Left ventricle myocardium inferior (tissue), 1 donor: ENCODE data around the gene ICAM5. TPM values are rescaled to one million over a fixed set of nuclear protein-coding genes. Genes with fewer than 3 reads are reported as not detected.
A peak's percentile ranks its signal among the peaks of the same experiment; 100 is the strongest.
"Not testable (repeated sequence)": the region's sequence is repeated elsewhere in the genome, so short reads cannot be mapped to it uniquely, and the experiment has no call there.

ENCODE experiments used
- DNase-seq: peaks from one replicate; pipeline ENCODE4 v3.0.0-alpha.2; 2020
- H3K27ac ChIP-seq: fragments of 200-600 bp; replicated peaks from 2 replicates; pipeline ENCODE4 v1.8.0; 2021
- H3K27me3 ChIP-seq: fragments of 200-600 bp; 2 replicates; pipeline ENCODE4 v1.8.0; 2021; ENCODE audit warnings: low read depth
- H3K36me3 ChIP-seq: fragments of 200-600 bp; 2 replicates; pipeline ENCODE4 v1.8.0; 2021
- H3K4me1 ChIP-seq: fragments of 200-600 bp; 2 replicates; pipeline ENCODE4 v1.8.0; 2021
- H3K4me3 ChIP-seq: fragments of 200-600 bp; 2 replicates; pipeline ENCODE4 v1.8.0; 2021; ENCODE audit warnings: mild to moderate bottlenecking, moderate library complexity
- H3K9me3 ChIP-seq: fragments of 200-600 bp; replicated peaks from 2 replicates; pipeline ENCODE4 v1.8.0; 2021
- CTCF ChIP-seq: fragments of 200-600 bp; IDR thresholded peaks from 2 replicates; pipeline ENCODE4 v1.8.0; 2021; ENCODE audit warnings: antibody characterized with exemption, mild to moderate bottlenecking, borderline replicate concordance
- intact Hi-C: fragments of 100-400 bp; cut with micrococcal nuclease; formaldehyde crosslinking; loops from one replicate; pipeline ENCODE4 v1.11.0; 2022
- total RNA-seq: library from RNA; stranded (reverse); fragmentation: NEBNext Ultra II Directional; extraction: Animal tissue kit (Norgen Biotek cat#: 25700); gene quantifications from one replicate; pipeline ENCODE4 v1.2.1, GENCODE V29; 2021
- donor health status: DM: no; HTN: yes; CAD: no; lungs with severe emphysema.

Gene ICAM5
- total RNA-seq, 1 donor from 2014 or later: 0.49 TPM

DNA sequence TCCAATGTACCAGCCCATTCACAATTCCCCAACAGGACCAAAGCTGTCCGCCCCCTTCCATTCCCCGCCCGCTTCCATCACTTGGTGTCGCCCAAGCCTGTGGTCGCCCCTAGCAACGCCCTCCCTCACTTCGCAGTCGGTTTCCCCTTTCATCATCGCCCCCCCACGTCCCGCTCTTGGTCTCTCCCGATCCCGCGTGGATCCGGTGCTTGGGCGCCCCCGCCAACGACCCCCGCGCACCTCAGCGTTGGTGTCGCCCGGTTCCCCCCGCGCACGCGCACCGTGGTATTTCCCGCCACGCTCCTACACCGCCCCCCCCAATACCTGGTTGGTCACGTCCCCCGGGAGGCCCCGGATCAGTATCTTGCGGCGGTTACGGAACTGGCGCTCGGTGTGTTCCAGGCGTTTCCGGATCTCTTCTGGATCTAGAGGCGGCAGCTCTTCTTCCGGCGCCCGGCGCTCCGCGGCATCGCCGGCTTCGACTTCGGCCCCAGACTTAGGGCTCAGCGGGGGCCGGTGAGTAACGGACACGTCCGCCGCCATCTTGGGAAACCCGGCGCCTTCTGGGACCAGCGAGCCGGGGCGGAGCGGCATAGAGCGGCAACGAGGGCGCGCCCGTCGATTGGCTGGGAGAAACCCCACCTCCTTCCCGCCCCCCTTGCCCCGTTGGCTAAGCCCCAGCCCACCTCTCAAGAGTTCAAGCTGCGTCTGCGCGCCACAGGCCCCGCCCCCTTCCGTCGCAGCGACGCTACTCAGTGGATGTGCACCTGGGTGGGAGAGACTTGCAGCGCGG is 43.4 kb downstream of the ICAM5 start, which contains the start of gene RAVER1:
TSS of gene RAVER1 (minus strand) at position 565 of the 793 bp plus-strand sequence. CDS start at position 543, 22 bp downstream.
- Histone ChIP-seq H3K36me3 (peaks cover 25% of the 10 kb centered on the region), H3K4me1 (peaks cover 36% of the 10 kb centered on the region), H3K27ac (peak within 1 kb of the TSS; percentile 90), H3K27me3 (no peaks in the 10 kb centered on the region), H3K9me3 (no peaks in the 10 kb centered on the region), H3K4me3 (peak within 1 kb of the TSS; percentile 82)
- DNase-seq: peak; percentile 99
- intact Hi-C loops: loop anchor here (10.0 kb wide), 1 partner anchor 58 kb away; the partner anchor contains the start of gene ICAM1
- TF ChIP-seq CTCF: no peak

GRCh38 chr19:10333758-10334587 is 44.2 kb downstream of the ICAM5 start:
- DNase-seq: no peak

DNA sequence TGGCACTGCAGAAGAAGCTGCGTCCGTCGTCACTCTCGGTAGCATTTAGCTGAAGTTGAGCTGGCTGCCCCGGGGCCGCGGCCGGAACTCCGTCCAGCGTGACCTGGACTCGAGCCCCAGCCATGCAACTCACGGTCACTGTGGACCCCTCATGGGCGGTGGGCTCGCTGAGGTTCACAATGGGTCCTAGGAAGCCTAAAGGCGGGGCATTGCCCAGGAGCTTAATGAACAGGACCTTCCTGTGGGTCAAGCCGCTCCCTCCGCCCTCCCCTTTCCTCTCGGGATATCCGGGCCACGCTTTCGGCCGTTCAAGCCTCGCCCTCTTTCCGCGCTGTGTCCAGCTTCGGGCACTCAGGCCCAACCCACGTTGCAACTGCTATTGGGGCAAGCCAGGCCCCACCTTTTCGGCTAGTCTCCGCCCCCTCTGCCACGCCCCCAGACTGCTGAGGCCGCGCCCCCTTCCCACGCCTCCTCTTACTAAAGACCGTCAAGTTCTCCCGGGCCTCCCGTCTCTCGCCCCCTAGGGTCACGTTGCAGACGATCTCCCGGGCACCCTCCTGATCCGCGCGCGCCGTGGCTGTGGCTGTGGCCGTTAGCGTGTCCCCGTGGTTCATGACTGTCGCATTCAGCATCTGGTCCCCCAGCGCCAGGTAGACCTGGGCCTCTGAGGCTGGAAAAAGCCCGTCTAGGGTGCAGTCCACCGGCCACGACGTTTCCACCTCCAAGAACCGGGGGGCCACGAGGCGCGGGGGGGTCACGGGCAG is 45.0 kb downstream of the ICAM5 start:
- H3K4me1 ChIP-seq: peaks cover 42% of the 10 kb centered on the region

More at GRCh38 chr19:10333758-10334587, 44.2 kb downstream of the ICAM5 start:
- peaks cover 36% of the 10 kb centered on the region for H3K4me1 ChIP-seq
- peak overlapping the region; percentile 82 for H3K4me3 ChIP-seq
- H3K36me3 ChIP-seq: peaks cover 17% of the 10 kb centered on the region
- intact Hi-C loops: loop anchor here (10.0 kb wide), 1 partner anchor 59 kb away; the partner anchor contains the start of gene ICAM1
- no peak for TF ChIP-seq CTCF
- H3K27me3 ChIP-seq: no peaks in the 10 kb centered on the region
- H3K9me3 ChIP-seq: no peaks in the 10 kb centered on the region
- H3K27ac ChIP-seq: peak overlapping the region; percentile 90

DNA sequence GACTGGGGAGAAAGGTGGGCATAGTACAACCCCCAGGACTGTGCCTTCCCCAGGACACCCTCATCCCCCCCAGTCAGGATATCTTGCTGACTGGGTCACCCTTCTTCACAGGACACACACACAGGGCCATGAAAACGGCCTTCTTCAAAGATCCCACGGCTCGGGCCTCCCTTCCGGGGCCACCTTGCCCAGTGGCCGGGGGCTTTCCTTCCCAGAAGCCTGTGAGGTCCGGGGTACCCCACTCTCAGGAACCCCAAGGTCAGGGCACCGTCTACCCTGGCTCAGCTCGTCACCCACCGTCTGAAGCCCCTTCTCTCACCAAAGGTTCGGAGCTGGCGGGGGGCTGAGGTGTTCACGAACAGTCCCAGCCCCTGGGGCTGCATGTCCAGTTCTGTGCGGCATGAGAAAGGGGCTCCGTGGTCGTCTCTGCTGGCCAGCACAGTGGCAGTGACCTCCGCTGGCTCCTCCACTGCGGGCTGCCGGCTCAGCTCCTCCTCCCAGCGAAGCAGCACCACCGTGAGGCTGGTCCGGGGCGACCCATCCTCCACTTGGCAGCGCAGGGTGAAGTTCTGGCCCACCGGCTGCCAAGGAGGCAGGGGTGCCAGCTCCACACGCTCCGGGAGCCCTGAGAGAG is 45.7 kb downstream of the ICAM5 start:
- H3K27ac ChIP-seq: peak overlapping the region; percentile 90
- TF ChIP-seq CTCF: no peak

More for the DNA sequence above, 45.0 kb downstream of the ICAM5 start:
- peak overlapping the region; percentile 82 for H3K4me3 ChIP-seq
- no peaks in the 10 kb centered on the region for H3K27me3 ChIP-seq
- peaks cover 9% of the 10 kb centered on the region for H3K36me3 ChIP-seq
- H3K9me3 ChIP-seq: no peaks in the 10 kb centered on the region
- DNase-seq: peak; percentile 94
- intact Hi-C loops: loop anchor here (10.0 kb wide), 1 partner anchor 60 kb away; the partner anchor contains the start of gene ICAM1
- TF ChIP-seq CTCF: no peak
- H3K27ac ChIP-seq: peak overlapping the region; percentile 90

DNA sequence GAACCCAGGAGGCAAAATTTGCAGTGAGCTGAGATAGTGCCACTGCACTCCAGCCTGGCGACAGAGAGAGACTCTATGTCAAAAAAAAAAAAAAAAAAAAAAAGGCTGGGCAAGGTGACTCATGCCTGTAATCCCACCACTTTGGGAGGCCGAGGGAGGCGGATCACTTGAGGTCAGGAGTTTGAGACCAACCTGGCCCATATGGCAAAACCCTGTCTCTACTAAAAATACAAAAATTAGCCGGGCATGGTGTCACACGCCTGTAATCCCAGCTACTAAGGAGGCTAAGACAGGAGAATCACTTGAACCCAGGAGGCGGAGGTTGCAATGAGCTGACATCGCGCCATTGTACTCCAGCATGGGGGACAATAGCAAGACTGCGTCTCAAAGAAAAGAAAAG is 47.0 kb downstream of the ICAM5 start:
- H3K27ac ChIP-seq, H3K27me3 ChIP-seq, H3K9me3 ChIP-seq, DNase-seq, H3K4me3 ChIP-seq, H3K36me3 ChIP-seq: not testable (repeated sequence)
- intact Hi-C loops: loop anchor here (10.0 kb wide), 1 partner anchor 62 kb away; the partner anchor contains the start of gene ICAM1
- peaks cover 40% of the 10 kb centered on the region for H3K4me1 ChIP-seq

More for the DNA sequence above, 45.7 kb downstream of the ICAM5 start:
- intact Hi-C loops: loop anchor here (10.0 kb wide), 1 partner anchor 61 kb away; the partner anchor contains the start of gene ICAM1
- no peaks in the 10 kb centered on the region for H3K27me3 ChIP-seq
- H3K4me3 ChIP-seq: peak overlapping the region; percentile 82
- peaks cover 2% of the 10 kb centered on the region for H3K36me3 ChIP-seq
- H3K9me3 ChIP-seq: no peaks in the 10 kb centered on the region
- DNase-seq: no peak
- H3K4me1 ChIP-seq: peaks cover 42% of the 10 kb centered on the region
